ENCODE data around the gene CDK5. TPM values are rescaled to one million over a fixed set of nuclear protein-coding genes. Genes with fewer than 3 reads are reported as not detected.

The CDK5 gene
- total and polyA plus RNA-seq, 9 of the 15 experiments (the other 6 are each of a cell fraction or from before 2014, with no cell fraction given), result 3.2 to 38.0 (median 27.5) TPM

DNA sequence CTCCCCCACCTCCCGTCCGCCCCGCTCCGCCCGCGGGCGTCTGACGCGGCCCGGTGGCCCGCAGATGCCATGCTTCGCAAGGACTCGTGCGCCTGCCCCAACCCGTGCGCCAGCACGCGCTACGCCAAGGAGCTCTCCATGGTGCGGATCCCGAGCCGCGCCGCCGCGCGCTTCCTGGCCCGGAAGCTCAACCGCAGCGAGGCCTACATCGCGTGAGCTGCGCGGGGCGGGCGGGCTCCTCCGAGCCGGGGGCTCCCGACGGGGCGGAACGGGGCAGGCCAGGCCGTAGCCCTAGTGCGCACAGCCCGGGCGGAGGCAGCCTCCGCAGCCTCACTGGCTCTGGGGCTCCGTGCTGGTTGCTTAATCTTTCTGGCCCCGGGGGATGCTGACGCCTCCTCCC is 6.6 kb downstream of the CDK5 start (continued):
- TF ChIP-seq POLR2G (IDR thresholded peaks at IDR 0.05; ENCODE audit: low read depth, low read length), result peak; percentile 56
- TF ChIP-seq HSF4 (CRISPR knock-in tag; IDR thresholded peaks at IDR 0.05; ENCODE audit: borderline replicate concordance), result no peak
- TF ChIP-seq, protein P1, sequence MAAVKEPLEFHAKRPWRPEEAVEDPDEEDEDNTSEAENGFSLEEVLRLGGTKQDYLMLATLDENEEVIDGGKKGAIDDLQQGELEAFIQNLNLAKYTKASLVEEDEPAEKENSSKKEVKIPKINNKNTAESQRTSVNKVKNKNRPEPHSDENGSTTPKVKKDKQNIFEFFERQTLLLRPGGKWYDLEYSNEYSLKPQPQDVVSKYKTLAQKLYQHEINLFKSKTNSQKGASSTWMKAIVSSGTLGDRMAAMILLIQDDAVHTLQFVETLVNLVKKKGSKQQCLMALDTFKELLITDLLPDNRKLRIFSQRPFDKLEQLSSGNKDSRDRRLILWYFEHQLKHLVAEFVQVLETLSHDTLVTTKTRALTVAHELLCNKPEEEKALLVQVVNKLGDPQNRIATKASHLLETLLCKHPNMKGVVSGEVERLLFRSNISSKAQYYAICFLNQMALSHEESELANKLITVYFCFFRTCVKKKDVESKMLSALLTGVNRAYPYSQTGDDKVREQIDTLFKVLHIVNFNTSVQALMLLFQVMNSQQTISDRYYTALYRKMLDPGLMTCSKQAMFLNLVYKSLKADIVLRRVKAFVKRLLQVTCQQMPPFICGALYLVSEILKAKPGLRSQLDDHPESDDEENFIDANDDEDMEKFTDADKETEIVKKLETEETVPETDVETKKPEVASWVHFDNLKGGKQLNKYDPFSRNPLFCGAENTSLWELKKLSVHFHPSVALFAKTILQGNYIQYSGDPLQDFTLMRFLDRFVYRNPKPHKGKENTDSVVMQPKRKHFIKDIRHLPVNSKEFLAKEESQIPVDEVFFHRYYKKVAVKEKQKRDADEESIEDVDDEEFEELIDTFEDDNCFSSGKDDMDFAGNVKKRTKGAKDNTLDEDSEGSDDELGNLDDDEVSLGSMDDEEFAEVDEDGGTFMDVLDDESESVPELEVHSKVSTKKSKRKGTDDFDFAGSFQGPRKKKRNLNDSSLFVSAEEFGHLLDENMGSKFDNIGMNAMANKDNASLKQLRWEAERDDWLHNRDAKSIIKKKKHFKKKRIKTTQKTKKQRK (IDR thresholded peaks at IDR 0.05; ENCODE audit: borderline replicate concordance, low read depth, low read length), result no peak
- TF ChIP-seq HMG20B (CRISPR knock-in tag; IDR thresholded peaks at IDR 0.05), result no peak
- TF ChIP-seq, protein P2, sequence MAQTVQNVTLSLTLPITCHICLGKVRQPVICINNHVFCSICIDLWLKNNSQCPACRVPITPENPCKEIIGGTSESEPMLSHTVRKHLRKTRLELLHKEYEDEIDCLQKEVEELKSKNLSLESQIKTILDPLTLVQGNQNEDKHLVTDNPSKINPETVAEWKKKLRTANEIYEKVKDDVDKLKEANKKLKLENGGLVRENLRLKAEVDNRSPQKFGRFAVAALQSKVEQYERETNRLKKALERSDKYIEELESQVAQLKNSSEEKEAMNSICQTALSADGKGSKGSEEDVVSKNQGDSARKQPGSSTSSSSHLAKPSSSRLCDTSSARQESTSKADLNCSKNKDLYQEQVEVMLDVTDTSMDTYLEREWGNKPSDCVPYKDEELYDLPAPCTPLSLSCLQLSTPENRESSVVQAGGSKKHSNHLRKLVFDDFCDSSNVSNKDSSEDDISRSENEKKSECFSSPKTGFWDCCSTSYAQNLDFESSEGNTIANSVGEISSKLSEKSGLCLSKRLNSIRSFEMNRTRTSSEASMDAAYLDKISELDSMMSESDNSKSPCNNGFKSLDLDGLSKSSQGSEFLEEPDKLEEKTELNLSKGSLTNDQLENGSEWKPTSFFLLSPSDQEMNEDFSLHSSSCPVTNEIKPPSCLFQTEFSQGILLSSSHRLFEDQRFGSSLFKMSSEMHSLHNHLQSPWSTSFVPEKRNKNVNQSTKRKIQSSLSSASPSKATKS (CRISPR knock-in tag; IDR thresholded peaks at IDR 0.05), result no peak
- TF ChIP-seq TCF7 (IDR thresholded peaks at IDR 0.05; ENCODE audit: borderline replicate concordance), result no peak
- TF ChIP-seq NR2C1 (IDR thresholded peaks at IDR 0.05), result no peak
- no peak for TF ChIP-seq NR2C1 (tag; IDR thresholded peaks at IDR 0.05)
- TF ChIP-seq NFIC (IDR thresholded peaks at IDR 0.05), result no peak
- TF ChIP-seq REST (IDR thresholded peaks at IDR 0.05; ENCODE audit: borderline replicate concordance), result peak; percentile 51
- TF ChIP-seq REST (CRISPR knock-in tag; IDR thresholded peaks at IDR 0.05; ENCODE audit: low read depth), result no peak

Data from K562 (cell line).